GM18499 (cell line): ENCODE measurements around the gene TRIML1.

Source experiments
- ATAC-seq: cut with Tn5 transposase; IDR thresholded peaks from one replicate; pipeline ENCODE4 v1.9.1; 2021; ENCODE audit warnings: moderate number of reproducible peaks; ENCODE audit not compliant: insufficient read depth, unreplicated experiment

The TRIML1 gene

GRCh38 chr4:188139141-188139540, at the start of gene TRIML1:
Gene TRIML1, plus strand, starts transcription at chr4:188139441. Its CDS starts 118 bp downstream, at chr4:188139559.
- ATAC-seq, result no peak

- no peak for ATAC-seq
These were observed 46.4 kb upstream of the TRIML1 start for GRCh38 chr4:188092824-188093223.

GRCh38 chr4:188106454-188106853, 32.8 kb upstream of the TRIML1 start:
- no peak for ATAC-seq

GRCh38 chr4:188107931-188108843, 31.1 kb upstream of the TRIML1 start:
- ATAC-seq, result no peak

GRCh38 chr4:188109157-188109755, 30.0 kb upstream of the TRIML1 start, which contains the start of gene TRIML2:
Gene TRIML2, minus strand, starts transcription at chr4:188109603. Its CDS starts 4,235 bp downstream, at chr4:188105368.
- no peak for ATAC-seq

GRCh38 chr4:188110036-188110435, 29.2 kb upstream of the TRIML1 start:
- no peak for ATAC-seq

- no peak for ATAC-seq
These were observed 28.3 kb upstream of the TRIML1 start for GRCh38 chr4:188110741-188111471.

GRCh38 chr4:188111955-188112354, 27.3 kb upstream of the TRIML1 start:
- ATAC-seq, result no peak

GRCh38 chr4:188113156-188113555, 26.1 kb upstream of the TRIML1 start:
- ATAC-seq, result no peak

GRCh38 chr4:188117631-188118324, 21.5 kb upstream of the TRIML1 start:
- no peak for ATAC-seq

- ATAC-seq, result no peak
These were observed 17.7 kb upstream of the TRIML1 start for GRCh38 chr4:188121530-188121929.

GRCh38 chr4:188127214-188127874, 11.9 kb upstream of the TRIML1 start:
- no peak for ATAC-seq

GRCh38 chr4:188130355-188130754, 8.9 kb upstream of the TRIML1 start:
- ATAC-seq, result no peak

- ATAC-seq, result no peak
These were observed 7.0 kb upstream of the TRIML1 start for GRCh38 chr4:188132232-188132631.

GRCh38 chr4:188138227-188138626, 1.0 kb upstream of the TRIML1 start:
- ATAC-seq, result no peak

GRCh38 chr4:188139671-188140070, 430 bp downstream of the TRIML1 start:
- ATAC-seq, result no peak

GRCh38 chr4:188143731-188144130, 4.5 kb downstream of the TRIML1 start:
- ATAC-seq, result no peak

- ATAC-seq, result no peak
These were observed 6.4 kb downstream of the TRIML1 start for GRCh38 chr4:188145601-188146000.

- no peak for ATAC-seq
These were observed 7.4 kb downstream of the TRIML1 start for GRCh38 chr4:188146618-188147017.

GRCh38 chr4:188147176-188147575, 7.9 kb downstream of the TRIML1 start:
- ATAC-seq, result no peak
